OCI-LY7 (cell line): ENCODE results near the gene GSK3B. TPM values are rescaled to one million over a fixed set of nuclear protein-coding genes. Genes with fewer than 3 reads are reported as not detected.

Experiments used
- BruUV-seq: library from RNA; stranded (reverse); fragments of 400-500 nt; replicated peaks from 2 replicates; lab custom pipeline; 2021; lab: Mats Ljungman, UMichigan
- CTCF ChIA-PET: fragments of 300-600 bp; sonication (Branson Sonifier 250); formaldehyde crosslinking; loops from one replicate; lab custom pipeline; 2022; ENCODE audit warnings: antibody characterized with exemption; ENCODE audit not compliant: unreplicated experiment; lab: Charles Lee
- POLR2A ChIA-PET: fragments of 300-600 bp; sonication (Branson Sonifier 250); formaldehyde crosslinking; loops from one replicate; lab custom pipeline; 2022; ENCODE audit warnings: antibody characterized with exemption; lab: Charles Lee
- DNase-seq: peaks from one replicate; pipeline ENCODE4 v3.0.0-alpha.2; 2015; ENCODE audit warnings: low spot score
- H2AFZ ChIP-seq: fragments of 200-600 bp; sonication (generic), shearing (Covaris generic); 2 replicates; pipeline ENCODE4 v1.6.1; 2014; ENCODE audit warnings: mild to moderate bottlenecking, antibody characterized with exemption, low read length, moderate library complexity
- H3K27ac ChIP-seq: fragments of 200-600 bp; sonication (generic); 2 replicates; pipeline ENCODE4 v1.5.1; 2014; ENCODE audit warnings: mixed run types, low read depth, mild to moderate bottlenecking, moderate library complexity, low read length, inconsistent platforms; ENCODE audit not compliant: poor library complexity, severe bottlenecking
- H3K36me3 ChIP-seq: fragments of 200-600 bp; sonication (generic); 2 replicates; pipeline ENCODE4 v1.6.1; 2014; ENCODE audit warnings: mild to moderate bottlenecking, antibody characterized with exemption, low read length, moderate library complexity, mixed read lengths; ENCODE audit not compliant: insufficient read depth
- H3K4me1 ChIP-seq: fragments of 200-600 bp; sonication (generic); 2 replicates; pipeline ENCODE4 v1.5.1; 2014; ENCODE audit warnings: mild to moderate bottlenecking, low read length; ENCODE audit not compliant: insufficient read depth, poor library complexity, severe bottlenecking
- H3K4me2 ChIP-seq: fragments of 200-600 bp; sonication (generic); 2 replicates; pipeline ENCODE4 v1.6.1; 2014; ENCODE audit warnings: mild to moderate bottlenecking, low read length
- H3K4me3 ChIP-seq: fragments of 200-600 bp; sonication (generic); 2 replicates; pipeline ENCODE4 v1.5.1; 2014; ENCODE audit warnings: mild to moderate bottlenecking, low read depth, low read length; ENCODE audit not compliant: poor library complexity, severe bottlenecking
- H3K79me2 ChIP-seq: fragments of 200-600 bp; sonication (generic); 2 replicates; pipeline ENCODE4 v1.6.1; 2016; ENCODE audit warnings: low read depth, mild to moderate bottlenecking, low read length, moderate library complexity, mixed read lengths; ENCODE audit not compliant: insufficient read depth
- H3K9me2 ChIP-seq: fragments of 200-600 bp; sonication (generic); 2 replicates; pipeline ENCODE4 v1.6.1; 2016; ENCODE audit warnings: mild to moderate bottlenecking, low read length, mixed read lengths; ENCODE audit not compliant: insufficient read depth
- H3K9me3 ChIP-seq: fragments of 200-600 bp; sonication (generic); 2 replicates; pipeline ENCODE4 v1.6.1; 2014; ENCODE audit warnings: mild to moderate bottlenecking, mixed run types, low read length, mixed read lengths
- H4K20me1 ChIP-seq: fragments of 200-600 bp; sonication (generic); 2 replicates; pipeline ENCODE4 v1.6.1; 2014; ENCODE audit warnings: mild to moderate bottlenecking, antibody characterized with exemption, low read length, moderate library complexity, mixed read lengths; ENCODE audit not compliant: insufficient read depth
- CTCF ChIP-seq: fragments of 200-600 bp; sonication (generic); conservative IDR thresholded peaks from 2 replicates; pipeline ENCODE4 v1.5.1; 2014; ENCODE audit warnings: mild to moderate bottlenecking, antibody characterized with exemption, low read length, moderate library complexity, mixed read lengths
- EZH2phosphoT487 ChIP-seq: fragments of 200-600 bp; sonication (generic); IDR thresholded peaks from 2 replicates; pipeline ENCODE4 v1.6.1; 2018; ENCODE audit warnings: low read depth, borderline replicate concordance, mild to moderate bottlenecking, mixed run types, antibody characterized with exemption, low read length, moderate library complexity, mixed read lengths
- intact Hi-C: fragments of 100-400 bp; cut with micrococcal nuclease; formaldehyde crosslinking; loops from one replicate; pipeline ENCODE4 v1.10.0; 2022; ENCODE audit not compliant: unreplicated experiment
- total RNA-seq, 2 experiments: library from RNA; depleted of rRNA in 1 of 2; stranded (reverse); fragments of >200 nt in 1 of 2; shearing (Covaris generic) in 1 of 2; gene quantifications; 2 replicates each; pipeline ENCODE4 v1.2.3, GENCODE V29; 2014 to 2022

The GSK3B gene
- total RNA-seq, 2 experiments from 2014 or later: 26.6 to 40.9 TPM

- Histone ChIP-seq H3K79me2 (no peaks in the 10 kb centered on the region), H4K20me1 (no peaks in the 10 kb centered on the region), H3K4me1 (no peaks in the 10 kb centered on the region), H3K4me2 (no peak overlapping the region), H3K36me3 (peaks cover 5% of the 10 kb centered on the region; the same call in 1 of the 2 replicates), H3K4me3 (no peak overlapping the region), H2AFZ (no peak overlapping the region), H3K27ac (no peak overlapping the region), H3K9me2 (no peaks in the 10 kb centered on the region), H3K9me3 (no peaks in the 10 kb centered on the region)
- intact Hi-C loops: no loop called here
- no peak for TF ChIP-seq CTCF
- no peak for TF ChIP-seq EZH2phosphoT487
- ChIA-PET POLR2A (interaction anchor here (1.0 to 1.2 kb wide), 2 partner anchors 11 to 82 kb away, joined by 3 read pairs; no protein-coding TSS in a partner anchor), CTCF (no interaction called here)
- no TSS peak for BruUV-seq
- no peak for DNase-seq
Measured at GRCh38 chr3:119870512-119870911, 223.7 kb downstream of the GSK3B start.

- Histone ChIP-seq H3K36me3 (peaks cover 36% of the 10 kb centered on the region), H3K4me1 (no peaks in the 10 kb centered on the region), H3K27ac (no peak overlapping the region), H3K9me3 (no peaks in the 10 kb centered on the region), H3K79me2 (no peaks in the 10 kb centered on the region), H2AFZ (no peak overlapping the region), H3K4me3 (no peak overlapping the region), H4K20me1 (no peaks in the 10 kb centered on the region), H3K4me2 (no peak overlapping the region), H3K9me2 (no peaks in the 10 kb centered on the region)
- intact Hi-C loops: no loop called here
- TF ChIP-seq CTCF (no peak), EZH2phosphoT487 (no peak)
- ChIA-PET POLR2A (interaction anchor here (0.6 to 1.1 kb wide), 2 partner anchors 19 to 50 kb away, joined by 3 to 4 read pairs; no protein-coding TSS in a partner anchor), CTCF (no interaction called here)
- BruUV-seq: no TSS peak
- no peak for DNase-seq
Measured at GRCh38 chr3:119864476-119864875, 229.8 kb downstream of the GSK3B start.

GRCh38 chr3:119862616-119863015 lies 231.6 kb downstream of the GSK3B start:
- no peaks in the 10 kb centered on the region for H3K79me2 ChIP-seq
- no peak overlapping the region for H3K27ac ChIP-seq
- H3K9me3 ChIP-seq: no peaks in the 10 kb centered on the region
- no peak for TF ChIP-seq CTCF
- TF ChIP-seq EZH2phosphoT487: no peak
- no peak for DNase-seq
- H3K4me2 ChIP-seq: no peak overlapping the region
- BruUV-seq: no TSS peak
- no peaks in the 10 kb centered on the region for H3K9me2 ChIP-seq
- intact Hi-C loops: no loop called here
- H2AFZ ChIP-seq: no peak overlapping the region
- peaks cover 51% of the 10 kb centered on the region for H3K36me3 ChIP-seq
- H3K4me1 ChIP-seq: no peaks in the 10 kb centered on the region
- CTCF ChIA-PET: no interaction called here
- H4K20me1 ChIP-seq: no peaks in the 10 kb centered on the region
- no peak overlapping the region for H3K4me3 ChIP-seq
- POLR2A ChIA-PET: no interaction called here
